Measurements from ENCODE around the gene YPEL1.

GRCh38 chr22:21718499-21718898, 17.1 kb downstream of the YPEL1 start:
- TF ChIP-seq CTCF (IDR thresholded peaks at IDR 0.05): no peak
- no peak for TF ChIP-seq EZH2 (IDR thresholded peaks at IDR 0.05)
- TF ChIP-seq EZH2phosphoT487 (IDR thresholded peaks at IDR 0.05): no peak

Data from neural progenitor cell (in vitro differentiated cells).